GM21717 (cell line): ENCODE data around the gene CIDEB.

Experiments used
- ATAC-seq: cut with Tn5 transposase; IDR thresholded peaks from one replicate; pipeline ENCODE4 v1.9.1; 2021; ENCODE audit warnings: mild to moderate bottlenecking, moderate library complexity; ENCODE audit not compliant: unreplicated experiment

CIDEB gene

GRCh38 chr14:24271834-24272263, 35.9 kb downstream of the CIDEB start:
- no peak for ATAC-seq

GRCh38 chr14:24271134-24271833, 36.5 kb downstream of the CIDEB start, which contains the start of gene RABGGTA:
RABGGTA (minus strand) TSS chr14:24271597; CDS start chr14:24271115, 482 bp downstream.
- ATAC-seq, result peak; percentile 72

GRCh38 chr14:24270537-24271133, 37.1 kb downstream of the CIDEB start:
- ATAC-seq, result no peak

- no peak for ATAC-seq
Observed at GRCh38 chr14:24269910-24270536, 37.8 kb downstream of the CIDEB start.

DNA sequence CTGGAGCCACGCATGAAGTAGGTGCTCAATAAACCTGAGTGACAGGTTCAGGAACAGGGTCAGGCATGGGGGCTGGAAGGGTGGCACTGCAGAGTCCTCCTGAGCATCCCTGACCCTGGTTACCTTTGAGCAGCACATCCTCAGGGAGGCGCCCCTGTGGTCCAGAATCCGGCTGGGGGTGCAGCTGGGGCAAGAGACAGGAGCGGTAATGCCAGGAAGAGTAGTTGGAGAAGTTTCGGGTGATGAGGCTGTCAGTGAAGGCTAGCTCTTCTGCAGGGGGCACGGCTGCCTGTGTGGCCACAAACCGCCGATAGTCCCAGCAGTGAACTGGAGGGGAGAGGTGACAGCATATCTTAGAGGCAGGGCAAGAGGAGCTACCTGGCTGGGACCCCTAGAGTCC, 38.4 kb downstream of the CIDEB start:
- ATAC-seq, result no peak

GRCh38 chr14:24268225-24268624, 39.6 kb downstream of the CIDEB start:
- ATAC-seq, result no peak

GRCh38 chr14:24267516-24267915, 40.3 kb downstream of the CIDEB start:
- ATAC-seq, result no peak

GRCh38 chr14:24266344-24267244, 41.2 kb downstream of the CIDEB start:
- ATAC-seq, result no peak

DNA sequence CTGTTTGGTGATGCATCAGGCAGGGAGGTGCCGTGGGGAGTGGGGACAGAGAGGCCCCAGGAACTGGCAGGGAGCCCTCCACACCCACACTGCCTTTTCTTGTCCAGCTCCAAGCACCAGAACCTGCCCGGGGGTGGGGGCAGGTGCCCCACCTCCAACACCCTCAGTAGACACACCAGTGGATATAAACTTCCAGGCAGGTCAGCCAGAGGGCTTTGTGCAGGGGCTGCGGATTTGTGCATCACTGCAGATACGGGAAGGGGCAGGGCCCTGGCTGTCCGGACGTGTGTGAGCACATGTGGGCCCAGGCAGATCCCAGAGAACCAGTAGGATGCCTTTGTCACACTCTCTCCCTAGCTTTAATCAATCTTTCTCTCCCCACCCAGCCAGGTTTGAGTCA, 43.5 kb downstream of the CIDEB start:
- no peak for ATAC-seq

- ATAC-seq, result no peak
Observed at GRCh38 chr14:24263848-24264247, 43.9 kb downstream of the CIDEB start.

GRCh38 chr14:24262821-24263733, 44.7 kb downstream of the CIDEB start, which contains the start of gene TGM1:
TGM1 (minus strand) TSS chr14:24263177; CDS start chr14:24262352, 825 bp downstream.
- no peak for ATAC-seq

DNA sequence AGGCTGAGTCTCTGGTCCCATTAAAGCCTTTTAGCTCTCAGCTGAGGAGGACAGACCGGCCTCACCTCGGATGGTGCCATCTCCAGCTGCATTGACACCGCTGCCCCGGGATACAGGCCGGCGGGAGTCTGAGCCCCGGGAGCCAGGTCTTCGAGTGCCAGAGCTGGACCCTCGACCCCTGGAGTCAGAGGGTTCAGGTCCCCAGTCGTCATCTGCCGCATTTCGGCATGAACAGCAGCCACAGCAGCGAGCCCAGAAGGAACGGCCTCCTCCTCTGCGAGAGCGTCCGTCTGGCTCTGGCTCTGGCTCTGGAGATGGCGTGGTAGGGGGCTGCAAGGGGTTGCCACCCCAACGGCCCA, 45.8 kb downstream of the CIDEB start:
- ATAC-seq, result no peak

DNA sequence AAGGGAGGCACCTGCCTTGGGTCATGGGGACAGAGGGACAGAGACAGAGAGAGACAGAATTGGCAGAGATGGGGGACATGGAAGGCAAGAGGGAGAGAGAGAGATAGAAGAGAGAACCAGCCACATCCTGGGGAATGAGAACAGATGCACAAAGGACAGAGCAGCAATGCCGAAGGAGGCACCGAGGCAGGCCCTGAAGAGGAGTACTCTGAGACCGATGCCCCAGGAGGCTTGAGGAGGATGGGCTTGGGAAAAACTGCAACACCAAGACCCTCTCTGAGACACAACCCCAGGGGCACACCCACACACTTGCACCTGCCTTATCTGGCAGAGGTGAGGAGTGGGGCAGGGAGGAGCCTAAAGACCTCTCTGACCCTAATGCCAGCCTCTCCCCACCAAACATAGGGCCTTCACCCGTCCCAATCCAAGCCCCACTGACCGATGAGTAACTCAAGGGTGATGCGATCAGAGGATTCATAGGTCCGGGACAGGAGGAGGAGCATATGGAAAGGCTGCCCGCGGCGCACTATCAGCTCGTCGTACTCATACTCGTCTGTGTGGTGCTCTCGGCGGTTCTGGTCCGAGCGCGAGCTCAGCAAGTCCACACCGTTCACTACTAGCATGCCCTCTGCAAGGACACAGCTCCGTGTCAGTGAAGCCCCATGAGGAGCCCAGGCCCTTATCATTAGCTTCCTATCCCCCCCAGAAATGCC, 46.4 kb downstream of the CIDEB start:
- no peak for ATAC-seq

- ATAC-seq, result no peak
Observed at GRCh38 chr14:24260780-24261157, 47.0 kb downstream of the CIDEB start.

GRCh38 chr14:24260026-24260779, 47.6 kb downstream of the CIDEB start:
- ATAC-seq, result no peak

GRCh38 chr14:24259282-24260025, 48.3 kb downstream of the CIDEB start:
- ATAC-seq, result no peak

GRCh38 chr14:24258548-24259265, 49.1 kb downstream of the CIDEB start:
- no peak for ATAC-seq
